Activated naive CD4-positive, alpha-beta T cell treated with anti-CD3 and anti-CD28 coated beads for 36 hours (primary cell): Measurements from ENCODE around the gene PCP2. TPM values are rescaled to one million over a fixed set of nuclear protein-coding genes. Genes with fewer than 3 reads are reported as not detected.

Experiments used
- CTCF ChIA-PET: fragments of 350-600 bp; sonication (Branson Sonifier 250); formaldehyde crosslinking; loops from one replicate; lab custom pipeline; 2021; ENCODE audit warnings: antibody characterized with exemption; lab: Charles Lee
- DNase-seq: peaks from one replicate; pipeline ENCODE4 v3.0.0-alpha.2; 2020
- H3K27ac Mint-ChIP-seq: one replicate; pipeline ENCODE4 v1.8.0; 2021; ENCODE audit warnings: mild to moderate bottlenecking, mixed read lengths
- H3K27me3 Mint-ChIP-seq: one replicate; pipeline ENCODE4 v1.8.0; 2021; ENCODE audit warnings: low read depth, mixed read lengths
- H3K36me3 Mint-ChIP-seq: one replicate; pipeline ENCODE4 v1.8.0; 2021; ENCODE audit warnings: low read depth, mixed read lengths
- H3K4me1 Mint-ChIP-seq: one replicate; pipeline ENCODE4 v1.8.0; 2021; ENCODE audit warnings: low read depth, mixed read lengths
- H3K4me3 Mint-ChIP-seq: one replicate; pipeline ENCODE4 v1.8.0; 2021; ENCODE audit warnings: mild to moderate bottlenecking, moderate library complexity, mixed read lengths
- H3K9me3 Mint-ChIP-seq: one replicate; pipeline ENCODE4 v1.8.0; 2021; ENCODE audit warnings: mixed read lengths
- intact Hi-C: fragments of 100-400 bp; cut with micrococcal nuclease; formaldehyde crosslinking; loops from one replicate; pipeline ENCODE4 v1.15.1; 2023
- total RNA-seq, 2 experiments: library from RNA; stranded (reverse); gene quantifications; one replicate each; pipeline ENCODE4 v1.2.3, GENCODE V29; 2021

The PCP2 gene
- under 1 TPM in 1 of 2 experiments, not detected in 1; 0.64 TPM for total RNA-seq

DNA sequence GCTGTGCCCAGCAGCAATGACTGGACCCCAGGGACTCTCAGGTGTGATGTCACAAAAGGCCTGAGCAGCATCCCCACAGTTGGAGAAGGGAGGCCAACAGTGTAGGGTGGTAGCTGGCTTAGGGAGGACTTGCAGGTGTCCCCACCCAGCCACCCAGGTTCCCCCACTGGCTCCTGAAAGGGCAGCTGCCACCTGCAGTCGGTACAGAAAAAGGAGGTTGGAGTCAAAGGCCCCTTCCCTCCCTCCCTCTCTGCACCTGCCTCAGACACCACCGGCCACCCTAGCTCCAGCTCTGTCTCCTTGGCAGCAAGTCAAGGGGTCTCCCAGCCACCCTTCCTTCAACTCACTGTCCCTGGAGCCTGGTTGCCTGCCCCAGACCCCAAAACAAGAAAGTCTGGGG lies at the start of gene PCP2:
PCP2 (minus strand) TSS at position 22 of the 400 bp plus-strand sequence. CDS start 262 bp downstream, outside the sequence.
- no peaks in the 10 kb centered on the region for H3K9me3 Mint-ChIP-seq
- H3K4me1 Mint-ChIP-seq = peaks cover 40% of the 10 kb centered on the region
- DNase-seq = no peak
- intact Hi-C loops = no loop called here
- no peaks in the 10 kb centered on the region for H3K27me3 Mint-ChIP-seq
- CTCF ChIA-PET = interaction anchor here (0.9 kb wide), 1 partner anchor 29 kb away, joined by 3 read pairs; no protein-coding TSS in a partner anchor
- H3K4me3 Mint-ChIP-seq = no peak within 1 kb of the TSS
- no peak within 1 kb of the TSS for H3K27ac Mint-ChIP-seq
- H3K36me3 Mint-ChIP-seq = peaks cover 7% of the 10 kb centered on the region

DNA sequence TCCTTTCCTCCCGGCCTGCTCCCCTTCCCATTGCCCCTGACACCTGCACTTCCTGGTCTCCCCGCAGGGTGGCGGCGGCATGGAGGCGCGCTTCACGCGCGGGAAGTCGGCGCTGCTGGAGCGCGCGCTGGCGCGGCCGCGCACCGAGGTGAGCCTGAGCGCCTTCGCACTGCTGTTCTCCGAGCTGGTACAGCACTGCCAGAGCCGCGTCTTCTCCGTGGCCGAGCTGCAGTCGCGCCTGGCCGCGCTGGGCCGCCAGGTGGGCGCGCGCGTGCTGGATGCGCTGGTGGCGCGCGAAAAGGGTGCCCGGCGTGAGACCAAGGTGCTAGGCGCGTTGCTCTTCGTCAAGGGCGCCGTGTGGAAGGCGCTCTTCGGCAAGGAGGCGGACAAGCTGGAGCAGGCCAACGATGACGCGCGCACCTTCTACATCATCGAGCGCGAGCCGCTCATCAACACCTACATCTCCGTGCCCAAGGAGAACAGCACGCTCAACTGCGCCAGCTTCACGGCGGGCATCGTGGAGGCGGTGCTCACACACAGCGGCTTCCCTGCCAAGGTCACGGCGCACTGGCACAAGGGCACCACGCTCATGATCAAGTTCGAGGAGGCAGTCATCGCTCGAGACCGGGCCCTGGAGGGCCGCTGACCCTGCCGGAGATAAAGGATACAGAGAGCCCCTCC lies 48.8 kb upstream of the PCP2 start:
- Mint-ChIP-seq H3K9me3 (no peaks in the 10 kb centered on the region), H3K36me3 (peaks cover 10% of the 10 kb centered on the region), H3K27me3 (peaks cover 6% of the 10 kb centered on the region), H3K4me1 (peaks cover 34% of the 10 kb centered on the region), H3K27ac (peak overlapping the region; percentile 88), H3K4me3 (peak overlapping the region; percentile 92)
- no peak for DNase-seq
- CTCF ChIA-PET = interaction anchor here (4.0 kb wide), 1 partner anchor 117 kb away, joined by 52 read pairs; no protein-coding TSS in a partner anchor
- intact Hi-C loops = no loop called here

DNA sequence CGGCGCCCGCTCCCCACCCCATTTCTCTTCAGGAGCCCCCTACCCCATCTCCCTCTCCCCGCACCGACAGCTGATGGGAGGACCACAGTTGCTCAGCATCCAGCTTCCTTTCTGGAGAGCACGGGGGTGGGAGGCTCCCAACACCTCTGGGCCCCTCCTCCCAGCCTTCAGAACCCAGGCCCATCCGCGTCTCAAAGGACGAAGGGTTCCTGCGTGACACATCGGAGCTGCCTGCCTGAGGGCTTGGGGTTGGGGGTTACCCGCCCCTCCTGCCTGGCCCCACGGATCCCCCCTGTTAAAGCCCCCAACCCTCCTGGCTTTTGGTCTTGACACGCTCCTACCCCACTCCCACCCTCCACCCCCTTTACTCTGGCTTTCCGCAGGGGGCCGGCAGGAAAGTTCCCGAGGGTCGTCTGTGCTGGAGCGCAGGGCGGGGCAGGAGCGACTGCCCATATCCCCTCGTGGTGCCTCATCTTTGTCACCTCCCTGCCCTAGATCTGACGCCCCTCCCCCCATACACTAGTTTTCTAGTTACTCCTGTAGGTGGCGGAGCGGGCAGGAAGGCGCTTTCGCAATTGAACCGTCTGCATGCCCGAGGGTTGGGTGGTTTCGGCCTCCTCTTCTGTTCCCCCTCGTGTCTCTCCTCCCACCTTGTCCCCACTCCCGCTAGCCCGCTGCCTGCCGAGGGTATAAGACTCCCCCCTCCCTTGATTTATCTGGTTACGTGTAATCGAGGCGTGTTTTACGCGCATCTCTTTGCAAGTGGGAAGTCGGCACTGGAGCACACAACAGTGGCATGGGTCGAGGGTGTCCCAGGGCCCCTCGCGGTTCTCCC lies 48.0 kb upstream of the PCP2 start:
- H3K27ac Mint-ChIP-seq = peak overlapping the region; percentile 88
- H3K4me3 Mint-ChIP-seq = peak overlapping the region; percentile 92
- CTCF ChIA-PET = interaction anchor here (0.6 to 4.0 kb wide), 44 partner anchors 11 to 612 kb away, joined by 3 to 52 read pairs (median 4); partner anchors contain the start of genes ARHGEF18, CD209, PET100 and RETN
- no peaks in the 10 kb centered on the region for H3K9me3 Mint-ChIP-seq
- DNase-seq = peak; percentile 96
- intact Hi-C loops = loop anchor here (1.0 to 2.0 kb wide), 5 partner anchors 24 to 579 kb away; partner anchors contain the start of gene SNAPC2
- peaks cover 41% of the 10 kb centered on the region for H3K4me1 Mint-ChIP-seq
- H3K36me3 Mint-ChIP-seq = peaks cover 10% of the 10 kb centered on the region
- H3K27me3 Mint-ChIP-seq = peaks cover 12% of the 10 kb centered on the region

DNA sequence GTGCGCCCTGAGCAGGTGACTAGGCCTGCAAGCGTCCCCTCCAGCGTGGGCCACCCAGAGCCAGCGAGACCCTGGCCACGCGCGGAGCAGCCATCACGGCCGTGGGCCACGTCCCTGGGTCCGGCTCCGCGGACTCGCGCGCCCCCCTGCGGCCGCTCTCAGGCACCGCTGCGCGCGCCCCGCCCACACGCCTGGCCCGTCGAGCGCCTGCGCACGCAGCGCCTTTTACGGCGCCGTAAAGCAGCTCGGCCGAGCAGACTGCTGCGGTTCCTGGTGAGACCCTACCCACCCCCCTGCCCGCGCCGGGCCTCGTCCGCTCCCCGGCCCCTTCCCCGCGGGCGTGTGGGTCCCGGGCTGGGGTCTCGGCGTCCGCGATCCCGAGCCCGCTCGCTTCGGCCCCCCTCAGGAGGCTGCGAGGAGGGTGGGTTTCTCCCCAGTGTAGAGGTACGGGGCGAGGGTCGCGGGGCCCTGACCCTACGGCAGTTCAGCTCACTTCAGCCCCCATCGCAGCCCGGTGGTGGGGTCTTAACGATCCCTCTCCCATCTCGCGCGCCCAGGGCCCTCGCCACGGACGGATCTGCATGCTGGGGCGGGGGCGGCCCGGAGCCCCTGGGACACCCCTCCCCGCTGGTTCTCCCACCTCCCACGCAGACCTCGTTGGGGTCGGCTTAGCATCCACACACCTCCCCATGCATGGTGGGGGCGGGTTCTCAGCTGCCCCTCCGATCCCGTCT lies 47.3 kb upstream of the PCP2 start, which contains the start of gene TRAPPC5:
TRAPPC5 (plus strand) TSS at position 228 of the 734 bp plus-strand sequence. CDS start 1,421 bp downstream, outside the sequence.
- DNase-seq = peak; percentile 86
- peak within 1 kb of the TSS; percentile 88 for H3K27ac Mint-ChIP-seq
- peaks cover 15% of the 10 kb centered on the region for H3K27me3 Mint-ChIP-seq
- H3K4me3 Mint-ChIP-seq = peak within 1 kb of the TSS; percentile 92
- H3K4me1 Mint-ChIP-seq = peaks cover 48% of the 10 kb centered on the region
- H3K9me3 Mint-ChIP-seq = no peaks in the 10 kb centered on the region
- CTCF ChIA-PET = interaction anchor here (0.6 to 4.0 kb wide), 47 partner anchors 10 to 612 kb away, joined by 3 to 52 read pairs (median 4); partner anchors contain the start of genes ARHGEF18, CD209, PET100 and RETN
- intact Hi-C loops = loop anchor here (1.0 to 2.0 kb wide), 8 partner anchors 22 to 578 kb away; partner anchors contain the start of genes PET100, SNAPC2 and XAB2
- peaks cover 10% of the 10 kb centered on the region for H3K36me3 Mint-ChIP-seq

DNA sequence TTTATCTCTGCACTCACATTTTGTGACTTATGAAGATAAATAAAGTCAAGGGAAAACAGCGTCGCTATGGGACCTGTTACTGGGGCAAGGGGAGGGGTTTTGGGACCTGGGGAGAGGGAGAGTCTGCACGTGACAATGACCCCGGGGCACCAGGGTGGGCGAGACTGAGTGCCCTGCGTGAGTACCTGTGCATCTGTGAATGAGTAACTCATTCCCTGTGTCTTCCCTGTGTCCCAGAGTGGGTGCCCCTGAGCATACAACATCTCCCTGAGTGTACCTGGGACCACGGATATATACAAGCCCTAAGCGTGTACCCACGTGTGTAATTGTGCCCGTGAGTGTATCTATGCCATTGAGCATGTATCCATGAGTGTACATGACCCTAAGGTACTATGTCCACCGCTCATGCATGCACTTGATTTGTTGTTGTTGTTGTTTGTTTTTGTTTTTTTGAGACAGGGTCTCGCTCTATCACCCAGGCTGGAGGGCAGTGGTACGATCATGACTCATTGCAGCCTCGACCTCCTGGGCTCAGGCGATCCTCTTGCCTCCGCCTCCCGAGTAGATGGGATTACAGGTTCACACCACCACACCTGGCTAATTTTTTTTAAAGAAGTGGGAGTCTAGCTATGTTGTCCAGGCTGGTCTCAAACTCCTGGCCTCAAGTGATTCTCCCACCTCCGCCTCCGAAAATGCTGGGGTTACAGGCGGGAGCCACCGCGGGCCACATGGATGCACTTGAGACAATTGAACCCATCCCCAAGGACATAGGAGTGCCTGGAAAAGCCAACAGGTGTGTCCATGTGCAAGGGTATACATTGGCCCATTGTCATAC lies 46.5 kb upstream of the PCP2 start:
- Mint-ChIP-seq H3K4me1 (peaks cover 50% of the 10 kb centered on the region), H3K36me3 (peaks cover 10% of the 10 kb centered on the region), H3K27me3 (peaks cover 17% of the 10 kb centered on the region), H3K4me3 (peak overlapping the region; percentile 51), H3K27ac (peak overlapping the region; percentile 50), H3K9me3 (no peaks in the 10 kb centered on the region)
- DNase-seq = no peak
- intact Hi-C loops = loop anchor here (1.0 to 5.0 kb wide), 7 partner anchors 22 to 577 kb away; partner anchors contain the start of genes PET100, SNAPC2 and XAB2
- CTCF ChIA-PET = interaction anchor here (0.6 to 4.0 kb wide), 24 partner anchors 9 to 611 kb away, joined by 3 to 52 read pairs (median 5); partner anchors contain the start of genes ARHGEF18, MCOLN1, PET100 and RETN

DNA sequence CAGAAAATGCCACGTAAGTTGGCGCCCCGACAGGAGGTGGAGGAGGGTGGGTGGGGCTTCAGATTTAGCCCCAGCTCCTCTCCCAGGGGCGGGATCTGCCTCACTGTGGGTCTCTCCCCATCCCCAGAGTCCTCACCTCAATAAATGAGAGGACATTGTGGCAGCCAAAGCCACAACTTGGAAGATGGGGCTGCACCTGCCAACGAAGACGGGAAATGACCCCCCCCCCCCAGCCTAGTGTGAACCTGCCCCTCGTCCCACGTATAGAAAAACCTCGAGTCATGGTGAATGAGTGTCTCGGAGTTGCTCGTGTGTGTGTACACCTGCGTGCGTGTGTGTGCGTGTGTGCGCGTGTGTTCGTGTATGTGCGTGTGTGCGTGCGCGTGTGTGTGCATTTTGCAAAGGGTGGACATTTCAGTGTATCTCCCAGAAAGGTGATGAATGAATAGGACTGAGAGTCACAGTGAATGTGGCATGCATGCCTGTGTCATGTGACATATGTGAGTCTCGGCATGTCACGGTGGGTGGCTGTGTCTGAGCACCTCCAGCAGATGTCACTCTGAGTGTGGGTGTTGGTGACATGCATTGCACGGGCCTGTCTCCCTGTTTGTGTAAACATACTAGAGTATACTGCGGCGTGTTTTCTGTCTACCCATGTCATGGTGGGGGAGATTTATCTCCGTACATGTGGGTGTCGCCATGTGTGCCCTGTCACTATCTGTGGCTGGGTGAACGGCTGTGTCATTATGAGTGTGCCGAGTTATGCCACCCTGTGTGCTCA lies 45.6 kb upstream of the PCP2 start:
- Mint-ChIP-seq H3K4me1 (peaks cover 52% of the 10 kb centered on the region), H3K27ac (peak overlapping the region; percentile 63), H3K9me3 (no peaks in the 10 kb centered on the region), H3K36me3 (peaks cover 10% of the 10 kb centered on the region), H3K4me3 (peak overlapping the region; percentile 7), H3K27me3 (peaks cover 18% of the 10 kb centered on the region)
- CTCF ChIA-PET = interaction anchor here (0.6 to 1.1 kb wide), 3 partner anchors 26 to 121 kb away, joined by 3 to 6 read pairs (median 5); no protein-coding TSS in a partner anchor
- DNase-seq = peak; percentile 83
- intact Hi-C loops = loop anchor here (1.0 to 5.0 kb wide), 2 partner anchors 111 to 327 kb away; no protein-coding TSS in a partner anchor

DNA sequence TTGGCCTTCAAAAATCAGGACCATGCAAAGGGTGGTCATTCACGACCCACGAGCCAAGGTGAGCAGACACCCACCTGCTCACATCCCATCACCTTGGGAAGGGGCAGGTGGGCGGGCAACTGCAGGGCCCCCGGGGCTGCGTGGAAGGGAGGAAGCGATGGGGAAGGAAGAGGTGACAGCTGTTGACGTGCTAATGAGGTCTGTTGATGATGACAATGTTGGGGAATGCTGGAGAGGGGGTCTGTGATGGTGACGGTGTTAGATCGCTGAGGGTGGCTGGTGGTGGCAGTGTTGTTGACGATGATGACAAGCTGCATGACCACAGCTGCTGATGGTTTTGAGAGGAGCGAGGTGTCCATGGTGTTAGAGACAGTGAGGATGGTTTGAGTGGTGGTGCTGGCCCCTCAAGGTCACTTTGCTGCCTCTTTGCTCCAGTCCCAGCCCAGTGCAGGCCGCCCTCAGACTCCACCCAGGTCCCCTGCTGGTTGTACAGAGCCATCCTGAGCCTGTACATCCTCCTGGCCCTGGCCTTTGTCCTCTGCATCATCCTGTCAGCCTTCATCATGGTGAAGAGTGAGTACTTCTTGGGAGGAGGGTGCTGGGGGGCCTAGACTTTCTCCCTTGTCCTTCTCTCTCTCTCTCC lies 44.3 kb upstream of the PCP2 start:
- intact Hi-C loops = loop anchor here (5.0 kb wide), 1 partner anchor 325 kb away; no protein-coding TSS in a partner anchor
- DNase-seq = no peak
- Mint-ChIP-seq H3K4me3 (no peak overlapping the region), H3K9me3 (no peaks in the 10 kb centered on the region), H3K27ac (no peak overlapping the region), H3K36me3 (peaks cover 6% of the 10 kb centered on the region), H3K4me1 (peaks cover 51% of the 10 kb centered on the region), H3K27me3 (peaks cover 22% of the 10 kb centered on the region)
- CTCF ChIA-PET = interaction anchor here (0.6 to 1.1 kb wide), 3 partner anchors 25 to 149 kb away, joined by 3 to 6 read pairs (median 4); no protein-coding TSS in a partner anchor

DNA sequence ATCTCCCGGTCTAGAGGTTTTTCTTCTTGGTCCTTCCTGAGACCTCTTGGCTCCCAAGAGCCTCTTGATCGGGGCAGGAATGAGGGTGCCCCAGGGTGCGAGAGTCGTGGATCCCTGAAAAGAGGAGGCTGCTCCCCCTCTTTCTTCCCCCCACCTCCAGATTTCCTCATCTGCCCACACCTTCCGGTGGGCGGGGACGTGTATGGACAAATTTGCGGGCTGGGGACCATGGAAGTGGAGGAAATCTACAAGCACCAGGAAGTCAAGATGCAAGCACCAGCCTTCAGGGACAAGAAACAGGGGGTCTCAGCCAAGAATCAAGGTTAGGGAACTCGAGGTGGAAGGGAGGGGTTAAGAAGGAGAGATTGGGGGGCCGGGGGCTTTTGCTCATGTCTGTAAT lies 43.3 kb upstream of the PCP2 start, which contains the start of gene MCEMP1:
MCEMP1 (plus strand) TSS at position 237 of the 400 bp plus-strand sequence; CDS start at position 268, 31 bp downstream.
- Mint-ChIP-seq H3K27ac (no peak within 1 kb of the TSS), H3K9me3 (no peaks in the 10 kb centered on the region), H3K27me3 (peaks cover 23% of the 10 kb centered on the region), H3K4me1 (peaks cover 48% of the 10 kb centered on the region), H3K4me3 (no peak within 1 kb of the TSS), H3K36me3 (peaks cover 2% of the 10 kb centered on the region)
- intact Hi-C loops = loop anchor here (5.0 kb wide), 1 partner anchor 325 kb away; no protein-coding TSS in a partner anchor
- CTCF ChIA-PET = interaction anchor here (1.5 kb wide), 1 partner anchor 24 kb away, joined by 4 read pairs; no protein-coding TSS in a partner anchor
- DNase-seq = no peak

DNA sequence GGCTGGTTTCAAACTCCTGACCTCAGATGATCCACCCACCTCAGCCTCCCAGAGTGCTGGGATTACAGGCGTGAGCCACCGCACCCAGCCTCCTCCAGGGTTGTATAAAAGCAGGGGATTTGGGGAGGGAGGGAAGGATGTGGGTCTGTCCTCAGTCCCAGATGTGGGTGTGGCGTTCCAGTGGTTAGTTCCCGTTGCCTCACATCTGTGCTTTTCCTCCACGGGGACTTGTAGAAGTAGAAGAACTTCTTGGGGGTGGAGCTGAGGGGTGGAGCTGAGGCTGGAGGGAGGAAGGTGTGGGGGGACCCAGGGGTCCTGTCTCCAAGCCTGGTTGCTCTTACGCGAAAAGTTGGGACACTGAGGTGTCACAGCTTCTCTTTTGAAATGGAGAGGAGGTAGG lies 42.9 kb upstream of the PCP2 start:
- no peak overlapping the region for H3K27ac Mint-ChIP-seq
- no peaks in the 10 kb centered on the region for H3K9me3 Mint-ChIP-seq
- H3K27me3 Mint-ChIP-seq = peaks cover 26% of the 10 kb centered on the region
- CTCF ChIA-PET = interaction anchor here (1.5 kb wide), 1 partner anchor 24 kb away, joined by 4 read pairs; no protein-coding TSS in a partner anchor
- H3K36me3 Mint-ChIP-seq = no peaks in the 10 kb centered on the region
- no peak for DNase-seq
- intact Hi-C loops = loop anchor here (5.0 kb wide), 1 partner anchor 324 kb away; no protein-coding TSS in a partner anchor
- no peak overlapping the region for H3K4me3 Mint-ChIP-seq
- peaks cover 45% of the 10 kb centered on the region for H3K4me1 Mint-ChIP-seq
